OCI-LY7 (cell line): ENCODE data around the gene EPRS1. TPM values are rescaled to one million over a fixed set of nuclear protein-coding genes. Genes with fewer than 3 reads are reported as not detected.
"Not testable (repeated sequence)": the region's sequence is repeated elsewhere in the genome, so short reads cannot be mapped to it uniquely, and the experiment has no call there.

Source experiments
- BruUV-seq: library from RNA; stranded (reverse); fragments of 400-500 nt; replicated peaks from 2 replicates; lab custom pipeline; 2021; lab: Mats Ljungman, UMichigan
- CTCF ChIA-PET: fragments of 300-600 bp; sonication (Branson Sonifier 250); formaldehyde crosslinking; loops from one replicate; lab custom pipeline; 2022; ENCODE audit warnings: antibody characterized with exemption; ENCODE audit not compliant: unreplicated experiment; lab: Charles Lee
- POLR2A ChIA-PET: fragments of 300-600 bp; sonication (Branson Sonifier 250); formaldehyde crosslinking; loops from one replicate; lab custom pipeline; 2022; ENCODE audit warnings: antibody characterized with exemption; lab: Charles Lee
- DNase-seq: peaks from one replicate; pipeline ENCODE4 v3.0.0-alpha.2; 2015; ENCODE audit warnings: low spot score
- H2AFZ ChIP-seq: fragments of 200-600 bp; sonication (generic), shearing (Covaris generic); 2 replicates; pipeline ENCODE4 v1.6.1; 2014; ENCODE audit warnings: mild to moderate bottlenecking, antibody characterized with exemption, low read length, moderate library complexity
- H3K27ac ChIP-seq: fragments of 200-600 bp; sonication (generic); 2 replicates; pipeline ENCODE4 v1.5.1; 2014; ENCODE audit warnings: mixed run types, low read depth, mild to moderate bottlenecking, moderate library complexity, low read length, inconsistent platforms; ENCODE audit not compliant: poor library complexity, severe bottlenecking
- H3K36me3 ChIP-seq: fragments of 200-600 bp; sonication (generic); 2 replicates; pipeline ENCODE4 v1.6.1; 2014; ENCODE audit warnings: mild to moderate bottlenecking, antibody characterized with exemption, low read length, moderate library complexity, mixed read lengths; ENCODE audit not compliant: insufficient read depth
- H3K4me1 ChIP-seq: fragments of 200-600 bp; sonication (generic); 2 replicates; pipeline ENCODE4 v1.5.1; 2014; ENCODE audit warnings: mild to moderate bottlenecking, low read length; ENCODE audit not compliant: insufficient read depth, poor library complexity, severe bottlenecking
- H3K4me2 ChIP-seq: fragments of 200-600 bp; sonication (generic); 2 replicates; pipeline ENCODE4 v1.6.1; 2014; ENCODE audit warnings: mild to moderate bottlenecking, low read length
- H3K4me3 ChIP-seq: fragments of 200-600 bp; sonication (generic); 2 replicates; pipeline ENCODE4 v1.5.1; 2014; ENCODE audit warnings: mild to moderate bottlenecking, low read depth, low read length; ENCODE audit not compliant: poor library complexity, severe bottlenecking
- H3K79me2 ChIP-seq: fragments of 200-600 bp; sonication (generic); 2 replicates; pipeline ENCODE4 v1.6.1; 2016; ENCODE audit warnings: low read depth, mild to moderate bottlenecking, low read length, moderate library complexity, mixed read lengths; ENCODE audit not compliant: insufficient read depth
- H3K9me2 ChIP-seq: fragments of 200-600 bp; sonication (generic); 2 replicates; pipeline ENCODE4 v1.6.1; 2016; ENCODE audit warnings: mild to moderate bottlenecking, low read length, mixed read lengths; ENCODE audit not compliant: insufficient read depth
- H3K9me3 ChIP-seq: fragments of 200-600 bp; sonication (generic); 2 replicates; pipeline ENCODE4 v1.6.1; 2014; ENCODE audit warnings: mild to moderate bottlenecking, mixed run types, low read length, mixed read lengths
- H4K20me1 ChIP-seq: fragments of 200-600 bp; sonication (generic); 2 replicates; pipeline ENCODE4 v1.6.1; 2014; ENCODE audit warnings: mild to moderate bottlenecking, antibody characterized with exemption, low read length, moderate library complexity, mixed read lengths; ENCODE audit not compliant: insufficient read depth
- EZH2phosphoT487 ChIP-seq: fragments of 200-600 bp; sonication (generic); IDR thresholded peaks from 2 replicates; pipeline ENCODE4 v1.6.1; 2018; ENCODE audit warnings: low read depth, borderline replicate concordance, mild to moderate bottlenecking, mixed run types, antibody characterized with exemption, low read length, moderate library complexity, mixed read lengths
- intact Hi-C: fragments of 100-400 bp; cut with micrococcal nuclease; formaldehyde crosslinking; loops from one replicate; pipeline ENCODE4 v1.10.0; 2022; ENCODE audit not compliant: unreplicated experiment
- total RNA-seq, 2 experiments: library from RNA; depleted of rRNA in 1 of 2; stranded (reverse); fragments of >200 nt in 1 of 2; shearing (Covaris generic) in 1 of 2; gene quantifications; 2 replicates each; pipeline ENCODE4 v1.2.3, GENCODE V29; 2014 to 2022
- TF ChIP-seq, protein P1 (sequence below): fragments of 200-600 bp; sonication (generic); conservative IDR thresholded peaks from 2 replicates; pipeline ENCODE4 v1.5.1; 2014; ENCODE audit warnings: mild to moderate bottlenecking, antibody characterized with exemption, low read length, moderate library complexity, mixed read lengths

The EPRS1 gene
- total RNA-seq, 2 experiments from 2014 or later, result 93.1 to 174 TPM

- intact Hi-C loops, result loop anchor here (5.0 kb wide), 3 partner anchors 98 to 1803 kb away; partner anchors contain the start of genes RAB3GAP2 and RRP15
- peak; percentile 97 for DNase-seq
- Histone ChIP-seq H3K4me1 (peaks cover 40% of the 10 kb centered on the region), H3K27ac (peak within 1 kb of the TSS; percentile 84), H3K79me2 (peaks cover 51% of the 10 kb centered on the region), H3K4me2 (peak within 1 kb of the TSS; percentile 66), H4K20me1 (no peaks in the 10 kb centered on the region), H3K4me3 (peak within 1 kb of the TSS; percentile 95), H3K36me3 (peaks cover 7% of the 10 kb centered on the region), H3K9me2 (no peaks in the 10 kb centered on the region), H3K9me3 (no peaks in the 10 kb centered on the region), H2AFZ (peak within 1 kb of the TSS; percentile 89)
- ChIA-PET POLR2A (interaction anchor here (0.6 to 1.2 kb wide), 6 partner anchors 10 to 74 kb away, joined by 3 to 7 read pairs (median 4); no protein-coding TSS in a partner anchor), CTCF (no interaction called here)
- no TSS peak for BruUV-seq
- no peak for TF ChIP-seq EZH2phosphoT487
- TF ChIP-seq, protein P1, sequence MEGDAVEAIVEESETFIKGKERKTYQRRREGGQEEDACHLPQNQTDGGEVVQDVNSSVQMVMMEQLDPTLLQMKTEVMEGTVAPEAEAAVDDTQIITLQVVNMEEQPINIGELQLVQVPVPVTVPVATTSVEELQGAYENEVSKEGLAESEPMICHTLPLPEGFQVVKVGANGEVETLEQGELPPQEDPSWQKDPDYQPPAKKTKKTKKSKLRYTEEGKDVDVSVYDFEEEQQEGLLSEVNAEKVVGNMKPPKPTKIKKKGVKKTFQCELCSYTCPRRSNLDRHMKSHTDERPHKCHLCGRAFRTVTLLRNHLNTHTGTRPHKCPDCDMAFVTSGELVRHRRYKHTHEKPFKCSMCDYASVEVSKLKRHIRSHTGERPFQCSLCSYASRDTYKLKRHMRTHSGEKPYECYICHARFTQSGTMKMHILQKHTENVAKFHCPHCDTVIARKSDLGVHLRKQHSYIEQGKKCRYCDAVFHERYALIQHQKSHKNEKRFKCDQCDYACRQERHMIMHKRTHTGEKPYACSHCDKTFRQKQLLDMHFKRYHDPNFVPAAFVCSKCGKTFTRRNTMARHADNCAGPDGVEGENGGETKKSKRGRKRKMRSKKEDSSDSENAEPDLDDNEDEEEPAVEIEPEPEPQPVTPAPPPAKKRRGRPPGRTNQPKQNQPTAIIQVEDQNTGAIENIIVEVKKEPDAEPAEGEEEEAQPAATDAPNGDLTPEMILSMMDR, result peak; percentile 44
Measured at GRCh38 chr1:220089650-220090556, 43.6 kb upstream of the EPRS1 start, which contains the start of gene BPNT1. BPNT1 (minus strand) TSS chr1:220089788; CDS start chr1:220079846, 9,942 bp downstream.

DNA sequence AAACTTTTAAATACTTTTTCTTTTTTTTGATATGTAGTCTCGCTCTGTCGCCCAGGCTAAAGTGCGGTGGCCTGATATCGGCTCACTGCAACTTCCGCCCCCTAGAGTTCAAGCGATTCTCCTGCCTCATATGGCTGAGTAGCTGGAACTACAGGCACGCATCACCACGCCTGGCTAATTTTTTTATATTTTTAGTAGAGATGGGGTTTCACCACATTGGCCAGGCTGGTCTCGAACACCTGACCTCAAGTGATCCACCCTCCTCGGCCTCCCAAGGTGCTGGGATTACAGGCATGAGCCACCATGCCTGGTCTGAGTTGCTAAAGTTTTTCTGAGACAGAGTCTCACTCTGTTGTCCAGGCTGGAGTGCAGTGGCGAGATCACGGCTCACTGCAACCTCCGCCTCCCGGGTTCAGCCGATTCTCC lies 40.0 kb upstream of the EPRS1 start:
- H4K20me1 ChIP-seq, H3K9me2 ChIP-seq, BruUV-seq, POLR2A ChIA-PET: not testable (repeated sequence)
- H3K4me3 ChIP-seq, result peak overlapping the region; percentile 55
- H3K4me2 ChIP-seq, result peak overlapping the region; percentile 72
- H2AFZ ChIP-seq, result peak overlapping the region; percentile 33; the same call in 1 of the 2 replicates
- H3K79me2 ChIP-seq, result peaks cover 71% of the 10 kb centered on the region
- TF ChIP-seq, protein P1, result peak; percentile 75
- intact Hi-C loops, result loop anchor here (1.0 to 5.0 kb wide), 3 partner anchors 40 to 186 kb away; partner anchors contain the start of genes EPRS1 and RAB3GAP2
- peak overlapping the region; percentile 83 for H3K27ac ChIP-seq
- peaks cover 11% of the 10 kb centered on the region; the same call in 1 of the 2 replicates for H3K9me3 ChIP-seq
- peaks cover 34% of the 10 kb centered on the region for H3K4me1 ChIP-seq
- CTCF ChIA-PET, result interaction anchor here (0.6 kb wide), 1 partner anchor 10 kb away, joined by 3 read pairs; no protein-coding TSS in a partner anchor
- peak; percentile 89 for DNase-seq
- H3K36me3 ChIP-seq, result peaks cover 41% of the 10 kb centered on the region
